Measurements from ENCODE around the gene LRRC10.

Gene LRRC10

GRCh38 chr12:69563166-69563762 lies 47.4 kb downstream of the LRRC10 start:
- DNase-seq, result no peak

Measured in islet precursor cell (in vitro differentiated cells).